AG04449 (cell line): ENCODE data around the gene GNAI3.

Source experiments
- CTCF ChIA-PET: fragments of 350-600 bp; formaldehyde crosslinking; extraction: SDS; loops from one replicate; lab custom pipeline; 2021; ENCODE audit warnings: antibody characterized with exemption; lab: Yijun Ruan, JAX
- POLR2A ChIA-PET: fragments of 400-600, 350-600 bp; formaldehyde crosslinking; extraction: SDS; loops from one replicate; lab custom pipeline; 2020; ENCODE audit warnings: antibody characterized with exemption, inconsistent platforms; lab: Yijun Ruan, JAX
- DNase-seq: peaks from one replicate; pipeline ENCODE4 v3.0.0-alpha.2; 2010; ENCODE audit warnings: low read depth, low spot score
- H3K4me3 ChIP-seq: 2 replicates; pipeline ENCODE4 v1.5.1; 2011; ENCODE audit warnings: low read depth, mild to moderate bottlenecking, control low read depth, low read length
- CTCF ChIP-seq: IDR thresholded peaks from one replicate; pipeline ENCODE4 v1.5.1; 2011; ENCODE audit warnings: mild to moderate bottlenecking, moderate library complexity, low read length, control low read depth, inconsistent platforms; ENCODE audit not compliant: insufficient read depth; ENCODE audit errors: missing control alignments

Gene GNAI3

GRCh38 chr1:109521002-109521951, 27.1 kb upstream of the GNAI3 start:
- H3K4me3 ChIP-seq: no peak overlapping the region
- ChIA-PET POLR2A (no interaction called here), CTCF (interaction anchor here (0.8 to 43.1 kb wide), 5 partner anchors 11 to 27 kb away, joined by 3 to 2790 read pairs (median 657); partner anchors contain the start of genes AMIGO1, ATXN7L2, CYB561D1 and GPR61)
- TF ChIP-seq CTCF: no peak
- DNase-seq: no peak

GRCh38 chr1:109522026-109522425, 26.4 kb upstream of the GNAI3 start:
- DNase-seq: no peak
- TF ChIP-seq CTCF: no peak
- ChIA-PET CTCF (interaction anchor here (3.8 to 26.3 kb wide), 2 partner anchors 10 to 23 kb away, joined by 58 to 2790 read pairs; partner anchors contain the start of genes AMIGO1, ATXN7L2 and CYB561D1), POLR2A (no interaction called here)
- H3K4me3 ChIP-seq: no peak overlapping the region

GRCh38 chr1:109523706-109524105, 24.7 kb upstream of the GNAI3 start:
- H3K4me3 ChIP-seq: no peak overlapping the region
- ChIA-PET CTCF (interaction anchor here (3.8 to 26.3 kb wide), 2 partner anchors 8 to 24 kb away, joined by 58 to 2790 read pairs; partner anchors contain the start of genes AMIGO1, ATXN7L2 and CYB561D1), POLR2A (no interaction called here)
- DNase-seq: no peak
- no peak for TF ChIP-seq CTCF

- H3K4me3 ChIP-seq: no peak overlapping the region
- CTCF ChIA-PET: interaction anchor here (11.4 to 26.3 kb wide), 2 partner anchors 16 to 28 kb away, joined by 194 to 2790 read pairs; partner anchors contain the start of genes AMIGO1, ATXN7L2, CYB561D1 and GPR61
- DNase-seq: no peak
- POLR2A ChIA-PET: no interaction called here
- TF ChIP-seq CTCF: no peak
These were observed 21.2 kb upstream of the GNAI3 start for GRCh38 chr1:109527098-109527811.

GRCh38 chr1:109527846-109528695, 20.3 kb upstream of the GNAI3 start:
- ChIA-PET POLR2A (no interaction called here), CTCF (interaction anchor here (0.8 to 26.3 kb wide), 6 partner anchors 15 to 251 kb away, joined by 3 to 2790 read pairs (median 45); partner anchors contain the start of genes AMIGO1, ATXN7L2, CYB561D1 and GPR61)
- H3K4me3 ChIP-seq: no peak overlapping the region
- DNase-seq: no peak
- TF ChIP-seq CTCF: no peak
